ENCODE measurements around the gene MAPK8IP2.

- TF ChIP-seq CTCF (IDR thresholded peaks at IDR 0.05; ENCODE audit: insufficient read depth, low read length, poor library complexity, severe bottlenecking) (no peak), EZH2phosphoT487 (conservative IDR thresholded peaks at IDR 0.05; ENCODE audit: low read length) (no peak)
These were observed 5.1 kb downstream of the MAPK8IP2 start for GRCh38 chr22:50605613-50606074.
